GM10847 (cell line): ENCODE data around the gene LCP2.

Experiments used
- POLR2A ChIP-seq: IDR thresholded peaks from 2 replicates; pipeline ENCODE4 v1.6.1; 2011; ENCODE audit not compliant: insufficient read length; ENCODE audit errors: extremely low read depth

Gene LCP2

GRCh38 chr5:170254056-170254455 is 43.5 kb downstream of the LCP2 start:
- TF ChIP-seq POLR2A, result no peak

GRCh38 chr5:170252720-170253350 is 44.7 kb downstream of the LCP2 start:
- TF ChIP-seq POLR2A, result no peak

GRCh38 chr5:170252109-170252508 is 45.5 kb downstream of the LCP2 start:
- no peak for TF ChIP-seq POLR2A

GRCh38 chr5:170251462-170251861 is 46.1 kb downstream of the LCP2 start:
- no peak for TF ChIP-seq POLR2A

- TF ChIP-seq POLR2A, result no peak
Observed at GRCh38 chr5:170250810-170251317, 46.7 kb downstream of the LCP2 start.

- TF ChIP-seq POLR2A, result no peak
Observed at GRCh38 chr5:170249355-170249754, 48.2 kb downstream of the LCP2 start.

- no peak for TF ChIP-seq POLR2A
Observed at GRCh38 chr5:170248172-170248930, 49.2 kb downstream of the LCP2 start.

GRCh38 chr5:170247363-170247762 is 50.2 kb downstream of the LCP2 start:
- no peak for TF ChIP-seq POLR2A

GRCh38 chr5:170246126-170246870 is 51.3 kb downstream of the LCP2 start:
- TF ChIP-seq POLR2A, result no peak

- TF ChIP-seq POLR2A, result no peak
Observed at GRCh38 chr5:170238456-170239196, 59.0 kb downstream of the LCP2 start.

- no peak for TF ChIP-seq POLR2A
Observed at GRCh38 chr5:170235876-170236864, 61.4 kb downstream of the LCP2 start.

GRCh38 chr5:170233358-170233892 is 64.2 kb downstream of the LCP2 start:
- no peak for TF ChIP-seq POLR2A

GRCh38 chr5:170232786-170233185 is 64.8 kb downstream of the LCP2 start, which contains the start of gene C5orf58:
Gene C5orf58 (plus strand): TSS chr5:170232985. CDS start chr5:170234977, 1,992 bp downstream.
- no peak for TF ChIP-seq POLR2A
